ENCODE measurements around the gene GLG1.

GRCh38 chr16:74447578-74447977 is 159.3 kb downstream of the GLG1 start:
- TF ChIP-seq, protein P1, sequence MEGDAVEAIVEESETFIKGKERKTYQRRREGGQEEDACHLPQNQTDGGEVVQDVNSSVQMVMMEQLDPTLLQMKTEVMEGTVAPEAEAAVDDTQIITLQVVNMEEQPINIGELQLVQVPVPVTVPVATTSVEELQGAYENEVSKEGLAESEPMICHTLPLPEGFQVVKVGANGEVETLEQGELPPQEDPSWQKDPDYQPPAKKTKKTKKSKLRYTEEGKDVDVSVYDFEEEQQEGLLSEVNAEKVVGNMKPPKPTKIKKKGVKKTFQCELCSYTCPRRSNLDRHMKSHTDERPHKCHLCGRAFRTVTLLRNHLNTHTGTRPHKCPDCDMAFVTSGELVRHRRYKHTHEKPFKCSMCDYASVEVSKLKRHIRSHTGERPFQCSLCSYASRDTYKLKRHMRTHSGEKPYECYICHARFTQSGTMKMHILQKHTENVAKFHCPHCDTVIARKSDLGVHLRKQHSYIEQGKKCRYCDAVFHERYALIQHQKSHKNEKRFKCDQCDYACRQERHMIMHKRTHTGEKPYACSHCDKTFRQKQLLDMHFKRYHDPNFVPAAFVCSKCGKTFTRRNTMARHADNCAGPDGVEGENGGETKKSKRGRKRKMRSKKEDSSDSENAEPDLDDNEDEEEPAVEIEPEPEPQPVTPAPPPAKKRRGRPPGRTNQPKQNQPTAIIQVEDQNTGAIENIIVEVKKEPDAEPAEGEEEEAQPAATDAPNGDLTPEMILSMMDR (IDR thresholded peaks at IDR 0.05; ENCODE audit: low read length) = no peak
- TF ChIP-seq EZH2phosphoT487 (IDR thresholded peaks at IDR 0.05; ENCODE audit: low read length) = no peak
